Astrocyte of the spinal cord (primary cell): ENCODE measurements around the gene MAVS.

ENCODE experiments used
- DNase-seq: peaks from one replicate; pipeline ENCODE4 v3.0.0; 2011; ENCODE audit warnings: low read depth, low spot score
- H3K4me3 ChIP-seq: 2 replicates; pipeline ENCODE4 v1.5.1; 2011; ENCODE audit warnings: low read depth, mild to moderate bottlenecking, low read length, moderate library complexity
- CTCF ChIP-seq: IDR thresholded peaks from 2 replicates; pipeline ENCODE4 v1.5.1; 2012; ENCODE audit warnings: low read depth, mild to moderate bottlenecking, low read length, inconsistent platforms
- in situ Hi-C: cut with HindIII; loops from 2 replicates; pipeline ENCODE4 v1.10.0; 2017; ENCODE audit warnings: low sequenced_read_pairs

MAVS gene

GRCh38 chr20:3919352-3919751 is 72.7 kb downstream of the MAVS start:
- no peak overlapping the region for H3K4me3 ChIP-seq
- TF ChIP-seq CTCF: no peak
- in situ Hi-C loops: no loop called here
- DNase-seq: no peak

GRCh38 chr20:3922223-3922982 is 75.8 kb downstream of the MAVS start:
- no peak for TF ChIP-seq CTCF
- DNase-seq: no peak
- in situ Hi-C loops: no loop called here
- no peak overlapping the region for H3K4me3 ChIP-seq

GRCh38 chr20:3922983-3923339 is 76.3 kb downstream of the MAVS start:
- DNase-seq: no peak
- TF ChIP-seq CTCF: no peak
- no peak overlapping the region for H3K4me3 ChIP-seq
- in situ Hi-C loops: no loop called here

- no peak overlapping the region for H3K4me3 ChIP-seq
- TF ChIP-seq CTCF: no peak
- DNase-seq: no peak
- in situ Hi-C loops: no loop called here
These were observed 77.2 kb downstream of the MAVS start for GRCh38 chr20:3923818-3924217.

GRCh38 chr20:3924304-3925112 is 77.9 kb downstream of the MAVS start:
- in situ Hi-C loops: no loop called here
- H3K4me3 ChIP-seq: no peak overlapping the region

More at GRCh38 chr20:3924304-3925112, 77.9 kb downstream of the MAVS start:
- no peak for TF ChIP-seq CTCF
- DNase-seq: no peak
